Duodenal mucosa (tissue), 2 donors: Measurements from ENCODE around the gene NSUN2.
A peak's percentile ranks its signal among the peaks of the same experiment; 100 is the strongest.

Source experiments
- H3K27ac ChIP-seq: one replicate; pipeline ENCODE4 v1.7.0; 2013; ENCODE audit warnings: low read depth, low read length
- H3K27me3 ChIP-seq, 2 donors: one replicate each; pipeline ENCODE4 v1.7.0; 2013; ENCODE audit warnings: low read length in 2 of 2, control low read depth in 1 of 2; ENCODE audit not compliant: insufficient read depth in 2 of 2, control insufficient read depth in 1 of 2
- H3K36me3 ChIP-seq, 2 donors: one replicate each; pipeline ENCODE4 v1.7.0; 2013; ENCODE audit warnings: low read length in 2 of 2, control low read depth in 1 of 2; ENCODE audit not compliant: insufficient read depth in 2 of 2, control insufficient read depth in 1 of 2
- H3K4me1 ChIP-seq, 2 donors: one replicate each; pipeline ENCODE4 v1.7.0; 2013; ENCODE audit warnings: low read length in 2 of 2, control low read depth in 1 of 2; ENCODE audit not compliant: insufficient read depth in 2 of 2, control insufficient read depth in 1 of 2
- H3K4me3 ChIP-seq, 2 donors: one replicate each; pipeline ENCODE4 v1.7.0; 2013; ENCODE audit warnings: low read length in 2 of 2, low read depth in 1 of 2
- H3K9ac ChIP-seq, 2 donors: one replicate each; pipeline ENCODE4 v1.7.0; 2013; ENCODE audit warnings: low read length in 2 of 2, low read depth in 1 of 2
- H3K9me3 ChIP-seq, 2 donors: one replicate each; pipeline ENCODE4 v1.7.0; 2013; ENCODE audit warnings: low read length in 2 of 2, control low read depth in 1 of 2; ENCODE audit not compliant: control insufficient read depth in 1 of 2

The NSUN2 gene

GRCh38 chr5:6633469-6634245 is 813 bp upstream of the NSUN2 start:
- H3K9ac ChIP-seq, result peak overlapping the region; percentile 59 to 61
- peaks cover 11 to 27% of the 10 kb centered on the region in 2 donors for H3K4me1 ChIP-seq

GRCh38 chr5:6632324-6632887 is 438 bp downstream of the NSUN2 start:
- H3K4me3 ChIP-seq, result peak overlapping the region; percentile 95 to 96
- no peaks in the 10 kb centered on the region for H3K9me3 ChIP-seq
- peak overlapping the region; percentile 91 for H3K27ac ChIP-seq
- H3K36me3 ChIP-seq, result peaks cover 11 to 37% of the 10 kb centered on the region in 2 donors
- H3K4me1 ChIP-seq, result peaks cover 11 to 27% of the 10 kb centered on the region in 2 donors
- H3K9ac ChIP-seq, result peak overlapping the region; percentile 75 to 81
- H3K27me3 ChIP-seq, result no peaks in the 10 kb centered on the region

More at GRCh38 chr5:6633469-6634245, 813 bp upstream of the NSUN2 start:
- no peaks in the 10 kb centered on the region for H3K9me3 ChIP-seq
- peak overlapping the region; percentile 95 to 96 for H3K4me3 ChIP-seq
- H3K27ac ChIP-seq, result peak overlapping the region; percentile 91
- peaks cover 11 to 30% of the 10 kb centered on the region in 2 donors for H3K36me3 ChIP-seq
- no peaks in the 10 kb centered on the region for H3K27me3 ChIP-seq

GRCh38 chr5:6631441-6631840 is 1.4 kb downstream of the NSUN2 start:
- no peaks in the 10 kb centered on the region for H3K9me3 ChIP-seq
- H3K27me3 ChIP-seq, result no peaks in the 10 kb centered on the region
- H3K36me3 ChIP-seq, result peaks cover 16 to 42% of the 10 kb centered on the region in 2 donors
- H3K4me1 ChIP-seq, result peaks cover 11 to 21% of the 10 kb centered on the region in 2 donors
- no peak overlapping the region for H3K27ac ChIP-seq
- peak overlapping the region; percentile 95 to 96 for H3K4me3 ChIP-seq
- peak overlapping the region in 1 of 2 donors; percentile 75 for H3K9ac ChIP-seq

GRCh38 chr5:6626508-6626907 is 6.3 kb downstream of the NSUN2 start:
- H3K9ac ChIP-seq, result no peak overlapping the region
- H3K4me1 ChIP-seq, result peaks cover 2 to 3% of the 10 kb centered on the region in 2 donors
- no peaks in the 10 kb centered on the region for H3K27me3 ChIP-seq
- H3K4me3 ChIP-seq, result no peak overlapping the region
- no peak overlapping the region for H3K27ac ChIP-seq
- peaks cover 44 to 87% of the 10 kb centered on the region in 2 donors for H3K36me3 ChIP-seq
- H3K9me3 ChIP-seq, result peaks cover 4 to 8% of the 10 kb centered on the region in 2 donors

GRCh38 chr5:6623941-6624340 is 8.9 kb downstream of the NSUN2 start:
- peaks cover 4 to 8% of the 10 kb centered on the region in 2 donors for H3K9me3 ChIP-seq
- H3K4me3 ChIP-seq, result no peak overlapping the region
- H3K9ac ChIP-seq, result no peak overlapping the region
- no peaks in the 10 kb centered on the region for H3K27me3 ChIP-seq
- no peaks in the 10 kb centered on the region for H3K4me1 ChIP-seq
- peaks cover 47 to 85% of the 10 kb centered on the region in 2 donors for H3K36me3 ChIP-seq
- no peak overlapping the region for H3K27ac ChIP-seq

- H3K27ac ChIP-seq, result no peak overlapping the region
- no peak overlapping the region for H3K4me3 ChIP-seq
- H3K9ac ChIP-seq, result no peak overlapping the region
- H3K9me3 ChIP-seq, result peaks cover 4 to 8% of the 10 kb centered on the region in 2 donors
- H3K4me1 ChIP-seq, result no peaks in the 10 kb centered on the region
- no peaks in the 10 kb centered on the region for H3K27me3 ChIP-seq
- peaks cover 50 to 84% of the 10 kb centered on the region in 2 donors for H3K36me3 ChIP-seq
Observed at GRCh38 chr5:6623228-6623627, 9.6 kb downstream of the NSUN2 start.

GRCh38 chr5:6616632-6617031 is 16.2 kb downstream of the NSUN2 start:
- Histone ChIP-seq H3K27ac (no peak overlapping the region), H3K9ac (no peak overlapping the region), H3K4me3 (no peak overlapping the region), H3K4me1 (no peaks in the 10 kb centered on the region), H3K36me3 (peaks cover 53 to 94% of the 10 kb centered on the region in 2 donors), H3K9me3 (no peaks in the 10 kb centered on the region), H3K27me3 (no peaks in the 10 kb centered on the region)

- Histone ChIP-seq H3K9ac (no peak overlapping the region), H3K4me1 (no peaks in the 10 kb centered on the region), H3K4me3 (no peak overlapping the region), H3K27me3 (no peaks in the 10 kb centered on the region), H3K27ac (no peak overlapping the region), H3K9me3 (no peaks in the 10 kb centered on the region), H3K36me3 (peaks cover 55 to 96% of the 10 kb centered on the region in 2 donors)
Observed at GRCh38 chr5:6615034-6615815, 17.6 kb downstream of the NSUN2 start.

- peaks cover 62 to 97% of the 10 kb centered on the region in 2 donors for H3K36me3 ChIP-seq
- H3K27me3 ChIP-seq, result no peaks in the 10 kb centered on the region
- no peak overlapping the region for H3K4me3 ChIP-seq
- H3K4me1 ChIP-seq, result no peaks in the 10 kb centered on the region
- H3K27ac ChIP-seq, result no peak overlapping the region
- no peak overlapping the region for H3K9ac ChIP-seq
- no peaks in the 10 kb centered on the region for H3K9me3 ChIP-seq
Observed at GRCh38 chr5:6611334-6612256, 21.2 kb downstream of the NSUN2 start.
